DOHH2 (cell line): ENCODE measurements around the gene FARS2.

Experiments used
- EZH2phosphoT487 ChIP-seq: fragments of 200-600 bp; sonication (generic); IDR thresholded peaks from 2 replicates; pipeline ENCODE4 v1.6.1; 2017; ENCODE audit warnings: borderline replicate concordance, mild to moderate bottlenecking, antibody characterized with exemption, low read length, moderate library complexity, mixed read lengths
- TF ChIP-seq, protein P1 (sequence below): fragments of 200-600 bp; sonication (generic); IDR thresholded peaks from one replicate; pipeline ENCODE4 v1.5.1; 2014; ENCODE audit warnings: antibody characterized with exemption, mild to moderate bottlenecking, low read depth, low read length; ENCODE audit not compliant: poor library complexity, severe bottlenecking

DNA sequence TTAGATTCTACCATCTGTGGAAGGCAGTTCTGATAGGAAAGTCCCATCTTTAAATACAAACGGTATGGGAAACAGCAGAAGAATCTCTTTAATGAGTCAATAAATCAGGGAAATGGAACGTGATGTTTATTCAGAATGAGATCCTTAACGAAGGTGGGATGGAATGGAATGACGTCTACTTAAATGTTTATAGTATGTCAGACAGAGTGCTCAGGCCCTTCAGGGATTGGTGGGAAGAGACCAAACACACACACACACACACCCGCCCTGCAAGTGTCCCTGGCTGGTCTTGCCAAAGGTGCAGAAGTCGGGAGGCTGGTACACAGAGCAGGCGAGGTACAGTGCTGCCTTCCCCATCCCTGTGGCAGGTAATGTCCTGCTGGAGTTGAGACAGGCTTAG lies 164.0 kb downstream of the FARS2 start:
- TF ChIP-seq, protein P1, sequence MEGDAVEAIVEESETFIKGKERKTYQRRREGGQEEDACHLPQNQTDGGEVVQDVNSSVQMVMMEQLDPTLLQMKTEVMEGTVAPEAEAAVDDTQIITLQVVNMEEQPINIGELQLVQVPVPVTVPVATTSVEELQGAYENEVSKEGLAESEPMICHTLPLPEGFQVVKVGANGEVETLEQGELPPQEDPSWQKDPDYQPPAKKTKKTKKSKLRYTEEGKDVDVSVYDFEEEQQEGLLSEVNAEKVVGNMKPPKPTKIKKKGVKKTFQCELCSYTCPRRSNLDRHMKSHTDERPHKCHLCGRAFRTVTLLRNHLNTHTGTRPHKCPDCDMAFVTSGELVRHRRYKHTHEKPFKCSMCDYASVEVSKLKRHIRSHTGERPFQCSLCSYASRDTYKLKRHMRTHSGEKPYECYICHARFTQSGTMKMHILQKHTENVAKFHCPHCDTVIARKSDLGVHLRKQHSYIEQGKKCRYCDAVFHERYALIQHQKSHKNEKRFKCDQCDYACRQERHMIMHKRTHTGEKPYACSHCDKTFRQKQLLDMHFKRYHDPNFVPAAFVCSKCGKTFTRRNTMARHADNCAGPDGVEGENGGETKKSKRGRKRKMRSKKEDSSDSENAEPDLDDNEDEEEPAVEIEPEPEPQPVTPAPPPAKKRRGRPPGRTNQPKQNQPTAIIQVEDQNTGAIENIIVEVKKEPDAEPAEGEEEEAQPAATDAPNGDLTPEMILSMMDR: no peak
- no peak for TF ChIP-seq EZH2phosphoT487
